ENCODE measurements around the gene CALY.

Gene CALY

DNA sequence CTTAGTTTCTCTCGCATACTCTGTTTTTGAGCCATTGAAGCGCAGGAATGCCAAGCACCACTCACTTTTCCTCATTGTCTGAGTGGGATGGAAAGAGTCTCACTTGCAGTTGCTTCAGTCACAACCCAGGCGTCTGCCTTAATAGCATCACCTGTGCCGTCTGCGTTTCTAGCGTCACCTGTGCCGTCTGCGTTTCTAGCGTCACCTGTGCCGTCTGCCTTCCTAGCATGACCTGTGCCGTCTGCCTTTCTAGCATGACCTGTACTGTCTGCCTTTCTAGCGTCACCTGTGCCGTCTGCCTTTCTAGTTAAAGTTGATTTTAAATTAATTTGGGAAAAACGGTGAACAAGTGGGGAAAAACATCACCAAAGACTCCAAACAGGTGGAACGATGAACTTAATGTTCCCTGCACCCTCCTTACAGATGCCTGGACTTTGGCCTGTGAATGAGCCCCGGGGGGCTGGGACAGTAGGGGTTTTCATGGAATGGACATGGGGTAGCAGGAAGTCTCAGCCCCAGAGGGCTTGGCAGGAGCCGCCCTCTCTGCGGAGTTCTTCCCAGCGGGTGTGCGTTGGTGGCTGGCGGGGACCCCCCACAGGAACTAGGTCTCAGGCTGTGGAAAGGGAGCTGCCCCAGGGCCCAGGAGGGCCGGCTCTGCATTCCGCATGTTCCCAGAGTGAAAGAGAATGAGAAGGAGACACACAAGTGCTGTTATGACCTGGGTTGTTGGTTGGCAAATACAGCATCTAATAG is 24.5 kb downstream of the CALY start:
- no peak for DNase-seq (ENCODE audit: low spot score)
- TF ChIP-seq, protein P1, sequence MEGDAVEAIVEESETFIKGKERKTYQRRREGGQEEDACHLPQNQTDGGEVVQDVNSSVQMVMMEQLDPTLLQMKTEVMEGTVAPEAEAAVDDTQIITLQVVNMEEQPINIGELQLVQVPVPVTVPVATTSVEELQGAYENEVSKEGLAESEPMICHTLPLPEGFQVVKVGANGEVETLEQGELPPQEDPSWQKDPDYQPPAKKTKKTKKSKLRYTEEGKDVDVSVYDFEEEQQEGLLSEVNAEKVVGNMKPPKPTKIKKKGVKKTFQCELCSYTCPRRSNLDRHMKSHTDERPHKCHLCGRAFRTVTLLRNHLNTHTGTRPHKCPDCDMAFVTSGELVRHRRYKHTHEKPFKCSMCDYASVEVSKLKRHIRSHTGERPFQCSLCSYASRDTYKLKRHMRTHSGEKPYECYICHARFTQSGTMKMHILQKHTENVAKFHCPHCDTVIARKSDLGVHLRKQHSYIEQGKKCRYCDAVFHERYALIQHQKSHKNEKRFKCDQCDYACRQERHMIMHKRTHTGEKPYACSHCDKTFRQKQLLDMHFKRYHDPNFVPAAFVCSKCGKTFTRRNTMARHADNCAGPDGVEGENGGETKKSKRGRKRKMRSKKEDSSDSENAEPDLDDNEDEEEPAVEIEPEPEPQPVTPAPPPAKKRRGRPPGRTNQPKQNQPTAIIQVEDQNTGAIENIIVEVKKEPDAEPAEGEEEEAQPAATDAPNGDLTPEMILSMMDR (IDR thresholded peaks at IDR 0.05; ENCODE audit: extremely low read depth, missing control alignments): no peak

DNA sequence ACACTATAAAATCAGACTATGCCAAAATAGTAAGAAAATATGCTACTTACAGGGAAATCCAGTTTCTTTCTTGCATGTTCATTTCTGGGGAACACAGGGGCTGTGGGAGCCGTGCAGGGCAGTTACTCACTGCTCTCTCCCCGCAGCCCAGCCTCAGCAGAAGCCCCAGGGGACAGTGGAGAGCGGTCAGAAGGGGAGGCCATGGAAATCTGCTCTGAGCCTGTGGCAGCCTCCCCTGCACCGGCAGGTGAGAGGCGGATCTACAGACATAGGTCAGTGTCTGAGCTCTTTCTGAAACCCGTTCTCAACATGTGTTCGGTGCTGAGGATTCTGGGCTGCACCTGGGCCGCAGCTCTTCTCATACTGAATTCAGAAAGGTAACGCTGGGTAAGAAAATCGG is 25.1 kb downstream of the CALY start:
- DNase-seq (ENCODE audit: low spot score): no peak
- TF ChIP-seq, protein P1 (IDR thresholded peaks at IDR 0.05; ENCODE audit: extremely low read depth, missing control alignments): no peak

DNA sequence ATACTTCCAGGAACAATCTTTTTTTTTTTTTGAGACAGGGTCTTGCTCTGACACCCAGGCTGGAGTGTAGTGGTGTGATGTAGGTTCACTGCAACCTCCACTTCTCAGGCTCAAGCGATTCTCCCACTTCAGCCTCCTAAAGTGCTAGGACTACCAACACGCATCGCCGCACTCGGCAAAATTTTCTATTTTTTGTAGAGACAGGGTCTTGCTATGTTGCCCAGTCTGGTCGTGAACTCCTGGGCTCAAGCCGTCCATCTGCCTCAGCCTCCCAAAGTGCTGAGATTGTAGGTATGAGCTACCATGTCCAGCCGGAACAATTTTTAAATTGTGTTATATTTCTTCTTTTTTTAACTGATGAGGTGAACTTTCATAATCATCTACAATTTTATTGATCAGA is 25.9 kb downstream of the CALY start:
- TF ChIP-seq, protein P1 (IDR thresholded peaks at IDR 0.05; ENCODE audit: extremely low read depth, missing control alignments): no peak
- no peak for DNase-seq (ENCODE audit: low spot score)

DNA sequence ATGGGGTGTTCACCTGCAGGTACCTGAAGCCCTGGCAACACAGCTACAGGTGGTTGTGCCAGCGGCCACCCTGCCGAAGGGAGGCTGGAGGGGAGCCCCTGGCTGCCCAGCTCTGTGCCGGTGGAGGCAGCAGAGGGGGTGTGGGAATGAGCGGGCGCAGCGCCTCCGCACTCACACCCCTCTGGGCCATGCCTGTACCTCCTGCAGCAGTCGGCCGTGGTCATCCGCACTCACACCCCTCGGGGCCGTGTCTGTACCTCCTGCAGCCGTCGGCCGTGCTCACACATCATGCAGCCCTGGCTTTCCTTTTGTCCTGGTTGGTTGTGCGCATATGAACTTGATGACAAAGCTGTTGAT is 26.3 kb downstream of the CALY start:
- TF ChIP-seq, protein P1 (IDR thresholded peaks at IDR 0.05; ENCODE audit: extremely low read depth, missing control alignments): no peak
- DNase-seq (ENCODE audit: low spot score): no peak

DNA sequence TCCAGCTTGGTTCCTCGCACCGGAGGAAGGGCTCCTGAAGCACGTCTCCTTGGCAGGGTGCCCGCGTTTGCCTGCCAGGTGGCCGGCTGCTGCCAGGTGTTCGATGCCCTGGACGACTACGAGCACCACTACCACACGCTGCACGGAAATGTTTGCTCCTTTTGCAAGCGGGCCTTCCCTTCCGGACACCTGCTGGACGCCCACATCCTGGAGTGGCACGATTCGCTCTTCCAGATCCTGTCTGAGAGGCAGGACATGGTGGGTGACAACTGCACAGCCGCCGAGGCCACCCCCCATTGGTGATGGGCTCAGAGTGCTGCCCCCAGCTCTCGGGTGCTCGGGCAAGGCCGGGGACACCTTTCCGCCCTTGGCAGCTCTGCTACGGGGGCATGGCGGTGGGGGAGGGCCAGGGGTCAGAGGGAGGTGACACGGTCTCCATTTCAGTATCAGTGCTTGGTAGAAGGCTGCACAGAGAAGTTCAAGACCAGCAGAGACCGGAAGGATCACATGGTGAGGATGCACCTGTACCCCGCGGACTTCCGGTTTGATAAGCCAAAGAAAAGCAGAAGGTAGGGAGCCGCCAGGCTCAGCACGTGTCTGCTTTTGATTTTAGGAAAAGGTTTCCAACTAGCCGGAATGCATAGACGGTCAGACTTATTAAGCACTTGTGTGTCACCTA is 26.8 kb downstream of the CALY start:
- TF ChIP-seq, protein P1 (IDR thresholded peaks at IDR 0.05; ENCODE audit: extremely low read depth, missing control alignments): no peak
- no peak for DNase-seq (ENCODE audit: low spot score)

DNA sequence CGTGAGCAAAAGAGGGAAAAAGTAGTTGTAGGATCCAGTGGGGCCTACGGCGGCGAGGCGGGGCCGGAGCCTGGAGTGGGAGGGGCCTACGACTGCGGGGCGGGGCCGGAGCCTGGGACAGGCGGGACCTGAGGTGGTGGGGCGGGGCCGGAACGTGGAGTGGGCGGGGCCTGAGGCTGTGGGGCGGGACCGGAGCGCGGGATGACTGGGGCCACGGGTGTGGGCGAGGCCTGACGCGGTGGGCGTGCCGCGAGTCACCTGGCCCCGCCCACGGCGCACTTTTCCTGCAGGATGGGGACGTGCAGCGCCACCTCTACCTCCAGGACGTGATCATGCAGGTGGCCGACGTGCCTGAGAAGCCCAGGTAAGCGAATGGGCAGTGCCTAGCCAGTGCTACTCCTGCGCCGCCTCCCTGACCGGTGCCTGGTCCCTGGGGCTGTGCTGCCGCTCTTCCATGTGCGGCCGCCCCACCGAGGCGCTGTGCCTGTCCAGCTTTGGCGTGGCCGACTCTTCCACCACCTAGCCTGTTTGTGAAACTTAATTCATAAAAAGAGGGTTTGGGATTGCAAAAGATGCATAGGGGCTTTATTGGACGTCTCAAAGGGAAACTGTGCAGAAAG is 27.5 kb downstream of the CALY start:
- peak; percentile 98 for DNase-seq (ENCODE audit: low spot score)
- TF ChIP-seq, protein P1 (IDR thresholded peaks at IDR 0.05; ENCODE audit: extremely low read depth, missing control alignments): no peak
